T-helper 22 cell (primary cell): ENCODE measurements around the gene BUB1.
"Not testable (repeated sequence)": the region's sequence is repeated elsewhere in the genome, so short reads cannot be mapped to it uniquely, and the experiment has no call there.

ENCODE experiments used
- DNase-seq: peaks from one replicate; pipeline ENCODE4 v3.0.0-alpha.2; 2020; ENCODE audit warnings: low read depth

The BUB1 gene

DNA sequence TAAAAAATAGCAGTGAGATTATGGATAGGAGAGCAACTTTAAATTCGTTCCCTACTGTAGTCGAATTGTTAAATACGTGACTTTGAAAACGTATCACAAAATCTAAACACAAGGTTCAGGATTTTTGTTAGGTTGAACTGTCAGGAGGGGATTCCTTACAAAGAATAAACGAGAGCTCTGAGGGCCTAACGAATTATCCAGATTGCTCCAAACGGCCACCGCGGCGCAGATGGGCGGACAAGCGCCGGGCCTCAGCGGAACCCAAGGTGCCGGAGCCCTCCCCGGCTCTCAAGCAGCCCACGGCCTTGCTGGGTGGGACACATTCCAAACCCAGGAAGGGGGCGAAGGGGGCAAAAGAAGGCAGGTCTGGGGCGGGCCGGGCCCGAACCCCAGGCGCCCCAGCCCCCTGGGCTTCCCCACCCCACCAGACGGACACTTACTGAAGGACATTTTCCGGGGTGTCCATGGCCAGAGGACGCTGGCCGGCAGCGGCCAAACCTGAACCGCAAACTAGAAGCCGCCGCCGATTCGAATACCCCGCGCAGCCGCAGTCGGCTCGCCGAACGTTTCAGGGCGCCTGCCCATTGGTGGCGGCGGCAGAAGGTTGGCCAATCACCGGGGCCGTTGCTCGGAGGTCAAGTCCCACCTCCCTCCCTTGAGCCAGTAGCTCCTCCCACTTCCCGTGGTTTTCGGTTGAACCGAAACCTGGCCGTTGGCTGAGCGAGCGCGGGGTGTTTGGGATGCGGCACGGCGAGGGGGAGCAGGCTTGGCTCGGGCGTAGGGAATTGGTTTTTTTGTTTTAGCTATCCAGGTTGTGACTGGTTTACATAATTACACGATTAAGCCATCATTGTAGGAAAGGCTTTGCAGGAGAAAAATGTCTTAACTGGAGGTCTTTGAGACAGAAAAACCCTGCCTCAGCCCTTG is at the start of gene BUB1:
Gene BUB1, minus strand, starts transcription at position 534 of the 927 bp plus-strand sequence. Its CDS starts 68 bp downstream, at position 466.
- peak; percentile 90 for DNase-seq

DNA sequence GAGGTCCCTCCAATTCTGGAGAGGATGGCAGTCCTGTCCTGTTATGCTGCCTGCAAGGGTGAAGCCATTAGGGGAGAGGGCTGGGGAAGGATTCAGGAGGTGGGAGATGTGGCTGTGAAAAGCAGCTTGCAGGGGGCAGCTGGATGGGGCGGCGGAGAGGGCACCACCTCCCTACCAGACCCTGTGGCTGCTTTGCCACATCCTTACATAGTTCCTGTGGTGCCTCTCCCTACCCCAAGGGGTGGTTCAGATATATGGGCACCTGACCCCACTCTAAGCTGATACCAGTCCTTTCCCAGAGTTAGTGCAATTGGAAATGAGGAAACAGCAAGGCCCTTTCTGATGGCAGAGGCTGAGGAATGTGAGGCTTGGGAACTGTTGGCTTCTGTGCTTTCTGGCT is 48.4 kb upstream of the BUB1 start:
- DNase-seq: no peak

DNA sequence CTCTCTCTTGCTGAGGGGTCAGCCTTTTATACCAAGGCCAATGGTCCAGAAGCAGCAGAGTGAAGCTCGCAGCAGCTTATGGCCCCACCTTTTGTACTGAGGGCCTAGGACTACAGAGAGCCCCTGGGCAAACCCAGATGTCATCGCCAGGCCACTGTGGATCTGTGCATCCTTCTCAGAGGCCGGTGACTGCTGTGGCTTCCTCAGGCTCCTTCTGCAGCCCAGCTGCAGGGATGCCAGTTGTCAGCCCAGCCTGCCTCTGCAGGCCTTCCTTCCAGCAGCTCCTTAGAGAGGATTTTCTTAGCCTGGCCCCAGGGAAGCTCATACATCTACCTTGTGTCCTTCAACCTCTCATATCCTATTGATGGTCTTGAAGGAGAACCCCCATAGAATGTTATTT is 48.0 kb upstream of the BUB1 start:
- no peak for DNase-seq

DNA sequence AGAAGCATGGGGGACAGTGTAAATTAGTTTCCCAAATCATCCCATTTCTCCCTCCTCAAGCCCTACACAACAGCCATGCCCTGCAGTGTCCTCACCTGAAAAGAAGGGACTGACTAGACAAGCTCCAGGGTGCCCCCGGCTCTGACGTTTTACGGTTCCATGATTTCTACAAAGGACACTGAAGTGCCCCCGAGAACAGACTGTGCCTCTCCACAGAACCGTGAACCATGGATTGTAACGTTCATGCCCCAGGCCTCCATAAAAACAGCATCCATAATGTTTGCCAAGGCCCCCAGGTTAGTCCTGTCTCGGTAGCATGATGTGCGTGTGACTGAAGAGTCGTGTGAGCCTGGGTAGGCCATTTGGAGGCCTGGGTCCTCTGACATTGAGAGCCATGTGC is 47.5 kb upstream of the BUB1 start:
- no peak for DNase-seq

DNA sequence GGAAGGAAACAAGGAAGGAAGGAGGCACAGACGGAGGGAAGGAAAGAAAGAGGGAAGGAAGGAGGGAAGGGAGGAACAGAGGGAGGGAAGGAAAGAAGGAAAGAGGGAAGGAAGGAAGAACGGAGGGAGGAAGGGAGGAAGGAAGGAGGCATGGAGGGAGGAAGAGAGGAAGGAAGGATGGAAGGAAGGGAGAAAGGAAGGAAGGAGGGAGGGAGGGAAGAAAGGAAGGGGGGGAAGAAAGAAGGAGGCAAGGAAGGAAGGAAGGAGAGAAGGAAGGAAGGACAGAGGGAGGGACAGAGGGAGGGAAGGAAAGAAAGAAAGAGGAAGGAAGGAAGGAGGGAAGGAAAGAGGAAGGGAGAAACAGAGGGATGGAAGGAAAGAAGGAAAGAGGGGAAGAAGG is 47.0 kb upstream of the BUB1 start:
- no peak for DNase-seq

DNA sequence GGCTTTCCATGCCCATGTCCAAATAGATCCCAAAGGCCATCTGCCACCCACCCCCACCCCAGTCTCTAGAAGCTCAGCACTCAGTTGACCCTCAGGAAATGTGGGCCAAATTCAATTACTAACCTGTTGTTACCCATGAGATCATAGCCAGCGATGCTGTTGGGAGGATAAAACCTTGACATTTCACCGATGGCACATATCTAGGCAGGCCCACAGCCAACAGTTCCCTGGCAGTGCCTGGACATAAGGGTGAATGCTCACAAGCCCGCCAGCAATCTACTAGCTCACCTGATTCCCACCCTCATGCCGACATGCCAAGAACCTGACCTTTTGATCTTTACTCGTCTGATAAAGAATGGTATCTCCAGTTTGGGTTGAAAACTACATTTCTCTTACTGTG is 42.7 kb upstream of the BUB1 start:
- no peak for DNase-seq

DNA sequence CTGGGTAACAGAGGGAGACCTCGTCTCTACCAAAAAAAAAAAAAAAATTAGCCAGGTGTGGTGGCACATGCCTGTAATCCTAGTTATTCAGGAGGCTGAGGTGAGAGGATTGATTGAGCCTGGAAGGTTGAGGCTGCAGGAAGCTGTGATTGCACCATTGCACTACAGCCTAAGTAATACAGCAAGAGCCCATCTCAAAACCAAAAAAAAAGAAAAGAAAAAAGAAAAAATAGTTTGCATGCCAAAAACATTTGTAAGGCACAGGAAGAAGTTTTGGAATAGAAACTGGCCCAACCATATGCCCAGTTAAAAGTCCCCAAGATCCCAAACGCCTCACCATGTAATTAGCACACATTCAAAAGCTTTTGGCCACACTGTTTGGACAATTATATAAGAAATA is 41.1 kb upstream of the BUB1 start:
- no peak for DNase-seq

DNA sequence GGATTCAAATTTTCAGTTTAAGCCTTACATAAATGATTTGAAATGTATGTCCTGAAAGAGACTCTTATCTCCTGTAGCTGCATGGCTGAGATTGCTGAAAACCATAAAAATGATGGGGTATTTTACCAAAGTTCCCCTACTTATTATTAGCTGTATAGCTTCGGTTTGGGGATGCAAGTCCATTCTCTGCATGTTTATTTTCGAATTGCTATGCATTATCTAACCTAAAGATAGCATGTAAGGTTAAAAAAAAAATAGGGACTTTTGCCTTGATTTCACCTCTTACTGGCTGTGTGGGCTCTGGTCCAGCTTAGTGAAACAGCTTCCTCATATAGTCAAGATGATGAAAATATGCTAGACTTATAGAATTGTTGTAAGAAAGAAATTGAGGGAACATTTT is 40.5 kb upstream of the BUB1 start:
- DNase-seq: no peak

DNA sequence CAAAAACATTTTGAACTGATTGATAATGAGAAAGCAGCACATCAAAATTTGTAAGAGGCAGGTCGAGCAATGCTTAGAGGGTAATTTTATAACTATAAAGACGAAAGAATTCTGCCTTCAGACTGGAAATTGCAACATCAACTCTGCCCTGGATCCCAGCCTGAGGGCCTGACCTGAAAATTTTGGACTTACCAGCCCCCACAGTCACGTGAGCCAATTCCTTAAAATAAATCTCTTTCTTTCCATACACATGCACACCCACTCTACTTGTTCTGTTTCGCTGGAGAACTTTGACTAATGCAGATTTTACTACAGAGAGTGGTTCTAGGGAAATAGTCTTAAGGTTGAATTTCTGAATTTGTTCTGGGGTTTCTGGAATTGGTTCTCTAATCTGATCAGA is 39.9 kb upstream of the BUB1 start:
- no peak for DNase-seq

DNA sequence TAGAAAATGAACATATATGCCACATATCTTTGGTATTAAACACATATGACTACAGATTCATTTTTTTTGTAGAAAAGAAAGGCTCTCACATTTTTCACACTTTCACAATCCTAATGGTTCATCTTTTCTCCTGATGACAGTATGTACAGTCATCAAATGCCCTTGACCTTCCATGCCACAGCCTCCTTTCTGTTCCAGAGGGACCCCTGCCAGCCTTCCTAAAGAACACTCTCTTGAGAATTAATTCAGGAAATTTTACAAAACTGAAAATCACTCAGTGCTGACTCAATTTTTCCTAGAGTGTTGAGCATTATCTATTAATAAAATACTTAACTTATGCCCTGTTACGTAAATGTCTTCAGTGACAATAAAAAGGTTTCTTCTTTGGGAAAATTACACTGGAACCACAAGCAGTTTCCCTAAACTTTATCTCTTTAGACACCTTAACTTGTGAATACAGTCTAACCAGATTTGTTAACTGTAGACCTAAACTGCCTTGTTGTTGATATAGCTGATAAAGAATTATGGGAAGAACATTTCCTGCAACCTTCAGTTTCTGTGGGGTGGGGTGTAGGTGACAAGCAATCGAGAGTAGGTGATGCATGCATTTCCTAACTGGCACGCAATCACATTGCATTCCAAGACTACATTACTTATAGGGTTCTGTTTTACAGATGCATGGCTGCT is 39.2 kb upstream of the BUB1 start:
- no peak for DNase-seq

DNA sequence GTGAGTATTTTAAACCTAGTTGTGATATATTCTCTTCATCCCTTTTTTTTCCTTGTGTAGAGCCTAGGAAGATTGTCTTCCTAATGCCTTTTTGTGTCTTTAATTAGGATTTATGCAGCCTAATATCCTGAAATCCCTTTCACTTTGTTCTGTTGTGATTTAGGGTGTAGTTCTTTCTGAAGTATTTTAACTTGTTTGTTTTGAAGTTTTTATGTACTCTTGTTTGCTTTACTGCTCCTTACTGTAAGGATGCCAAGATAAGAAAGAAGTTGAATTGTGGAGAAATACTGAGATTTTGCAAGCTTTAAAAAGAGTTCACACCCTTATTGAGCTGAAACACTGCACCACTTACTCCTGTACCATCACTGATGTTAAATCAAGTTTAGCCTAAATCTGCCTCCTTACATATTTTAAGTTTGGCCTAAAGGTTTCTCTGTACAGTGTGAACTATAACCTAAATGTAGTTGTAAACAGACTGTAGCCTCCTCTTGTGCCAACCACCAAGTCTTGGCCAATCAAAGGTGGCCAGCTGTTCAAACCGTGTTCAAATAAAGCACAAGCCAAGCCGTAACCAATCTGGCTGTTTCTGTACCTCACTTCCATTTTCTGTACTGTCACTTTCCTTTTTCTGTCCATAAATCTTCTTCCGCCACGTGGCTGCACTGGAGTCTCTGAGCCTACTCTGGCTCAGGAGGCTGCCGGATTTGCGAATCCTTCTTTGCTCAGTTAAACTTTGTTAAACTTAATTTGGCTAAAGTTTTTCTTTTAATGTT is 36.8 kb upstream of the BUB1 start:
- no peak for DNase-seq

DNA sequence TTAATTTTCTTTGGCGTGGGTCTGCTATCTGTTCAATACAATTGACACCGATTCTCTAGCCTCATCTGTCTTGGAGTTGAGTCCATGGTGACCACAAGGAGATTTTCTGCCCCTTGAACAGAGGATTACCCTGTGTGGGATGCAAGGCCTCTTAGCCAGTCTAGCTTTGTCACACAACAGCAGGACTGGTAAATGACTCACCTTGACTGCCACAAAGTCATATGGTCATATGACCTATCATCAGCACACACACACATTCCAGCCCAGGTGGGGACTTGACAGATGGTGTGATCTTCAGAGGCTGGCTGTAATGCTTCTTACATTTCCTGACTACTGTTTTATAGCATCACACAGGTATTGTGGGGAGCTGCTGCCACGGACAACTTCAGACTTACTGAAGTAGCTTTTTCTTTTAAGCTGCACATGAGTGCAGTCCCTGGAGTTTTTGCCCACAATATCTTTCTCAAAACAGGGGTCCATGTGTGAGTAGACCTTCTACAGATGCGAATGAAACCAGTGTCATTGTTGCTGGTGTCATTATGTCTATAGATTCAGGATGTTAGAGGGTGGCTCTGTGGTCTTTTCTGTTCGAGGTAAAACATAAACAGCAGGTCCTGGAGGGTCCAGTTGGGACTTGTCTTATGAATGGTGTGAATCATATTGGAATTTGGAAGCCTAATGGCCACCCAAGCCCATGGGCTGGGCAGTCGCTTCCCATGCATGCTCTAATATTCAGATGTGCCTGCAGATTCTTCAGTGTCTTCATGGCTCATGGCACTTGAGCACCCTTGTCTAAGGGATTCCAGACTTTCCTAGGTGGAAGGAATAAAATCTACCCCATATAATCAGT is 35.9 kb upstream of the BUB1 start:
- DNase-seq: no peak

DNA sequence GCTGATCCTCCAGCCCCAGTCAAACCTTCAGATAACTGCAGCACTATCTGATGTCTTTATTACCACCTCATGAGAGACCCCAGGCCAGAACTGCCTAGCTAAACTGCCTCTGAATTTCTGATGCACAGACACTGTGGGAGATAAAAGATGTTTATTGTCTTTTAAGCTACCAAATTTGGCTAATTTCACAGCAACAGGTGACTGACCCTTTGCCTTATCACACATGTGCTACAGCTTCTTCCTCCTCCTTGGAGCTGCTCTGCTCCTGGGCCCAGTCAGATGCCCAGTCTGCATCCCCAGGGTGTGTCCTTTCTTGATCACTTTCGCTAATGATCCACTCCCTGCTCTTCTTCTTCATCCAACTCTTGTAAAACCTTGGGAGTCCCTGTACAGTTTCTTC is 34.9 kb upstream of the BUB1 start:
- DNase-seq: no peak

DNA sequence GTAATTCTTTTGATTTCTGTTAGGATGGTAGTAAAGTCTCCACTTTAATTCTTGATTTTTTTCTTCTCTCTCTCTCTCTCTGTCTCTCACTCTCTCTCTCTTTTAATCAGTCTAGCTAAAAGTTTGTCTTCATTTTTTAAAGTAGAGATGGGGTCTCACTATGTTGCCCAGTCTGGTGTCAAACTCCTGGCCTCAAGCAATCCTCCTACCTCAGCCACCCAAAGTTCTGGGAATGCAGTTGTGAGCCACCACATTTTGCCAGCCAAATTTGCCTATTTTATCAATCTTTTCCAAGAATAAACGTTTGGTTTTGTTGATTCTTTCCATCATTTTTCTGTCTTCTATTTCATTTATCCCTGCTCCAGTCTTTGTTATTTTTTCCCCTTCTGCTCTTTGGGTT is 30.6 kb upstream of the BUB1 start:
- no peak for DNase-seq

DNA sequence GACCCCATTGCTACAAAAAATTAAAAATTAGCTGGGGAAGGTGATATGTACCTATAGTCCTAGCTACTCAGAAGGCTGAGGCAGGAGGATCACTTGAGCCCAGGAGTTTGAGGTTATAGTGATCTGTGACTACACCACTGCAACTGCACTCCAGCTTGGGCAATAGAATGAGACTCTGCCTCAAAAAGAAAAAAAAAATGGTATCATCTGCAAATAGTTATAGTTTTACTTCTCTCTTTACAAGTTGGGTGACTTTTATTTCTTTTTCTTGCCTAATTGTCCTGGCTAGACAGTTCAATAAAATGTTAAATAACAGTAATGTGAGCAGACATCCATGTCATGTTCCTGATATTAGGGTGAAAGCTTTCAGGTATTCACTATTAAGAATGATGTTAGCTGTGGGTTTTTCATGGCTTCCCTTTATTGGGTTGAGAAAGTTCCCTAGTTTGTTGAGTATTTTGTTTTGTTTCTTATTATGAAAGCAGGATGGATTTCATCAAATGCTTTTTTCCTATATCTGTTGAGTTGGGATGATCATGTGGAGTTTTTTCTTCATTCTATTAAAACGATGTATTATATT is 29.6 kb upstream of the BUB1 start:
- DNase-seq: no peak

DNA sequence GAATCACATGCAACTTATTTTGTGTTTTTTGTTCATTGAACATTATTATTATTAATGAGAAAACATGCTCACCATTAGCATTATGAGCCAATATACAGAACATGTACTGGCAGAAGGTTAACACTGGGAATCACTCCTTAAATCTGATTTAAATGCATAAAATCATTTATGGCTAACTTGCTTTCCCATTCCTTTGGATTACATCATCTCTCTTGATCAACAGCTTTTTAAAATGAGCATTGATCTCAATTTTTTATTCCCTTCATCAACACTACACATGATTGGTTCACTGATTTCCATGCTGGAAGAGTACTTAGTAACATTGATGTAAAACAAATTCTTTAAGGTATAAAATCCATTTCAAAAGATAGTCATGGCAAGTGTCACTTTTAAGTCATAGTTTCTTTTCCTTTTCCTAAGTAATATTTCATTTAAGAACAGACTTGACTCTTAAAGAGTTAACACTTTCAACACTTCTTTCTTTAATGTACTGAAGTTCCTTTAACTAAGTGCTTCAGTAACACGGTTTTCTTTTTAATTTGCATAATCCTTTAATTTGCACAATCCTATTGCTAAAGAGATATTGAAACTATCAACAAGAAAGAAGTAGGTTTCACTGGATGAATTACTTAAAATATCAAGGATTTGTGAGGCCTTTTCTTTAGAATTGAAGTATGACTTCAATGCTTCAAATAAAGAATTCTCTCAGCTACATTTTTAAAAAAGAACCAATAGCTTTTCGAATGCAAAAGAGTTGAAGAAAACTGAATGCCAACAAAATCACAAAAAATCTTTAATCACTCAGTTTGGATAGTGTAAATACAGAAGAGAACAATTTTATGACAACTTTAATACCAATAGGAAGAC is 24.9 kb upstream of the BUB1 start:
- no peak for DNase-seq

DNA sequence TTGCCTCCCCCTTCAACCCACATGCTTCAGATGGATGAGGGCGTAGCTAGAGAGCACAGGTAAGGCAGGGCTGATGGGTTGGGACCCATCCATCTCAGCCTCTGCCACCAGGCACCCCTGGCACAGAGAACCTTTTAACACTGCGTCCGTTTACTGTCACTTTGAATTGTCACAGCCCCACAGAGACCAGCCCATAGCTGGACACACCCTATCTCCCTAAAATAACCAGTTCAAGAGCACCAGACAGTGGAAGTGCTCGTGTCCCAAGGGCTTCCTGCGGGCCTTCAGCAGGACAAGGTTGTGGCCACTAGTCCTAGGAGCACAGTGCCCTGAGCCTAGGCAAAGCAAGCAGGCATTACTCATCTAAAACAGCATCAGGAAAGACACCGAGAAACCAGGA is 20.4 kb upstream of the BUB1 start:
- not testable (repeated sequence) for DNase-seq

DNA sequence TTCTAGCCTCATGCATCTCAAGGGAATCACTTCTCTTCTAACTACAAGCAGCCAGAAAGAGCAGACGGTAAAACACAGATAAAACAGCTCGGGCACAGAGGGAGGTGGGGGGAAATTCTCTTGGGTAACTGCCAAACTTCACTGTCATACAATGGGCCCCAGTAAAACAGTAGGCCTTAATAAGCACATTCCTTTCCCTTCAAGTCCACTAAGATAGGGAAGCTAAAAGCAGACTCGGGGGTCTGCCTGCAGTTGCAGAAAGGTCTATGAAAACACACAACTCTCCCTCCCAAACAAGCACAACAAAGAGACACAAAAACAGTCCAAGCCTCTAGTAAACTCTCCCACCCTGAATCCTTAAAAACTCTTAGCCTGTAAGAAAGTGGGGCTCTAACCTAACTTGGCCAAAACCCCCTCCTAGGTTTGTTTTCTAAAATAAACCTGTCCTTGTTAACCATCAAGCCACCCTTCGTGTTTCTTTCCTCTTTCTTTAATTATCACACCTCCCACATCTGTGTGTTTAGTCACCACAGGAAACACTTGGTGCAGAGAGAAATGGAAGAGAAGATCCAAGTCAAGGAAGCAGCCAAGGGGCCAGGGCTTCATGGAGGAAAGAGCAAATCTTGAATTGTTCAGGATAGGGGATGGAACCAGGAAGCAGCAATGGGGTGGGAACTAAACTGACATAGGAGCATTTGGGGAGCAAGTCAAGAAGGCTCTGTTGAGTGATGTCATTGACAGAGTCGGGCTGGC is 17.5 kb upstream of the BUB1 start:
- not testable (repeated sequence) for DNase-seq

DNA sequence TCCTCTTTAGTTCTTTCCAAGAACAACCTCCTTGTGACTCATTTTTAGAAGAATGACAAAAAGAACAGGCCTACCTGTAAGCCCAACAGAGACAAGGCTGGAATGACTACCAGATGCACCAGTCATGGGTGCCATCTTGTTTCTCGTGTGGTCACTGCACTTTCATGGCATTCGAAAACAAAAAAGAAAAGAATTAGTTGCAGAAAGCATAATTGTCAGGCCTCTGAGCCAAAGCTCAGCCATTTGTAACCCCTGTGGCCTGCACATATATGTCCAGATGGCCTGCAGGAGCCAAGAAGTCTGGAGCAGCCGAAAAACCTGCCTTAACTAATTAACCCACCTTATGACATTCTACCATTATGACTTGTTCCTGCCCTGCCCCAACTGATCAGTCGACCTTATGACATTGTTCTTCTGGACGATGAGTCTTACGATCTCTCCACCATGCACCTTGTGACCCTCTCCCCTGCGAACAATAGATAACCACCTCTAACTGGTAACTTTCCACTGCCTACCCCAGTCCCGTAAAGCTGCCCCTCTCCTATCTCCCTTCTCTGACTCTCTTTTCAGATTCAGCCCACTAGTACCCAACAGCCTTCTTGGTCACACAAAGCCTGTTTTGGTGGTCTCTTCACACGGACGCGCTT is 13.9 kb upstream of the BUB1 start:
- DNase-seq: no peak
